Measurements from ENCODE around the gene SPRED3. TPM values are rescaled to one million over a fixed set of nuclear protein-coding genes. Genes with fewer than 3 reads are reported as not detected.
A peak's percentile ranks its signal among the peaks of the same experiment; 100 is the strongest.

The SPRED3 gene
- total and polyA plus RNA-seq, 2 of the 8 experiments (the other 6 are each of a cell fraction or from before 2014, with no cell fraction given) = 8.1 to 10.3 TPM

DNA sequence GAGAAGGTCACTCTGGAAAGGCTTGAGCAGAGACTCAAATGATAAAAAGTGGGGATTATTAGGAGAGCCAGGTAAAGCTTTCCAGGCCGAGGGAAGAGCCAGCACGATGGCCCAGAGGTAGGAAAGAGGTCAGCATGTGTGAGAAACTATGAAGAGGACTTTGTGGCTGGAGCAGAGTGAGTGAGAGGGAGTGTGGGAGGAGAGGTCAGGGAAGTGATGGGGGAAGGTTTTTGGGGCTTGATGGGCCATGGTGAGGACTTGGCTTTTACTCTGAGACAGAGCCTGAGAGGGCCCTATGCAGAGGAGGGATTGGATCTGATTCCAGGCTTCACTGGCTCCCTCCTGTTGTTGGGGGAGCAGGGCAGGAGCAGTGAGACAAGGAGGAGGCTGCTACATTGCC, 47.6 kb upstream of the SPRED3 start:
- Histone ChIP-seq H3K18ac (ENCODE audit: extremely low read depth, low read length) (no peak overlapping the region; the same call in 1 of the 2 replicates), H3K9me3 (ENCODE audit: insufficient read depth in 2 of 2, low read depth in 1 of 2, low read length in 1 of 2) (no peaks in the 10 kb centered on the region), H3K23ac (ENCODE audit: insufficient read length) (no peak overlapping the region), H2AFZ (ENCODE audit: low read length) (no peak overlapping the region), H4K91ac (replicated peaks; ENCODE audit: insufficient read length, low read length) (no peak overlapping the region), H2BK120ac (replicated peaks; ENCODE audit: low read depth, low read length) (no peak overlapping the region), H3K4me1 (replicated peaks in 1 of 4; ENCODE audit: control insufficient read depth in 3 of 4, insufficient read depth in 4 of 4, low read length in 3 of 4) (peaks cover 0 to 5% (median 4%) of the 10 kb centered on the region in 4 experiments; a peak in 5 of 7 replicates), H3K23me2 (ENCODE audit: low read depth, low read length) (peaks cover 11% of the 10 kb centered on the region), H3K4me3 (ENCODE audit: extremely low read depth in 1 of 4, insufficient read depth in 2 of 4, low read depth in 3 of 4, low read length in 4 of 4) (no peak overlapping the region), H3K36me3 (ENCODE audit: control insufficient read depth in 2 of 4, insufficient read depth in 4 of 4, low read length in 3 of 4) (no peaks in the 10 kb centered on the region), H2AK5ac (ENCODE audit: low read depth, low read length) (no peak overlapping the region), H2BK20ac (ENCODE audit: low read length) (no peak overlapping the region), H4K5ac (ENCODE audit: insufficient read length, low read depth, low read length) (no peak overlapping the region), H3K79me1 (ENCODE audit: low read depth, low read length) (no peaks in the 10 kb centered on the region), H3K27me3 (replicated peaks in 1 of 4; ENCODE audit: control insufficient read depth in 3 of 4, extremely low read depth in 1 of 4, insufficient read depth in 3 of 4, low read length in 3 of 4) (no peaks in the 10 kb centered on the region), H2BK12ac (ENCODE audit: low read depth, low read length) (no peak overlapping the region), H3K56ac (replicated peaks; ENCODE audit: insufficient read length, low read depth, low read length) (no peak overlapping the region), H4K20me1 (replicated peaks in 1 of 2; ENCODE audit: control insufficient read depth in 1 of 2, insufficient read depth in 2 of 2, low read length in 2 of 2) (no peaks in the 10 kb centered on the region), H3K4ac (replicated peaks; ENCODE audit: insufficient read length, low read depth, low read length) (no peak overlapping the region), H3K9ac (replicated peaks in 1 of 4; ENCODE audit: extremely low read depth in 1 of 4, low read depth in 3 of 4, low read length in 3 of 4) (no peak overlapping the region), H3K79me2 (ENCODE audit: control insufficient read depth in 1 of 2, insufficient read depth in 2 of 2, low read length in 2 of 2) (no peaks in the 10 kb centered on the region), H2BK15ac (ENCODE audit: low read length) (peak overlapping the region; percentile 5; the same call in 1 of the 2 replicates), H3K4me2 (ENCODE audit: insufficient read depth in 1 of 2, low read depth in 2 of 2, low read length in 2 of 2) (no peak overlapping the region), H3K27ac (ENCODE audit: low read depth, low read length) (no peak overlapping the region), H3K14ac (ENCODE audit: insufficient read length) (no peak overlapping the region), H4K8ac (ENCODE audit: extremely low read depth, insufficient read depth, low read length) (no peak overlapping the region), H2BK5ac (ENCODE audit: low read depth, low read length) (peak overlapping the region; percentile 24; the same call in 1 of the 2 replicates)
- ChIA-PET POLR2A (ENCODE audit: partially characterized antibody) (interaction anchor here (0.6 kb wide), 1 partner anchor 321 kb away, joined by 3 read pairs; no protein-coding TSS in a partner anchor), CTCF (ENCODE audit: partially characterized antibody) (interaction anchor here (0.7 kb wide), 1 partner anchor 43 kb away, joined by 3 read pairs; no protein-coding TSS in a partner anchor)
- DNase-seq (ENCODE audit: low read depth in 1 of 2, low spot score in 2 of 2) (no peak), FAIRE-seq (no peak)
- TF ChIP-seq HDAC6 (IDR thresholded peaks at IDR 0.05; ENCODE audit: low read depth, low read length) (no peak), ATF2 (IDR thresholded peaks at IDR 0.05; ENCODE audit: low read length) (no peak), SIRT6 (IDR thresholded peaks at IDR 0.05; ENCODE audit: low read length) (no peak)
- WGBS, 2 experiments (ENCODE audit: extremely low coverage in 1 of 2, insufficient coverage in 1 of 2, insufficient read length in 1 of 2, insufficient replicate concordance in 2 of 2, low coverage in 1 of 2, low lambda C conversion rate in 2 of 2, missing lambda C conversion rate in 1 of 2) = 98% methylated on average over 2 of the region's 2 CpGs; no CpG with 5 or more reads in 1 of the 2 experiments
